ENCODE measurements around the gene CAGE1.

GRCh38 chr6:7313505-7314165 lies 75.9 kb downstream of the CAGE1 start:
- TF ChIP-seq CTCF (IDR thresholded peaks at IDR 0.05) (no peak), ZFX (IDR thresholded peaks at IDR 0.05; ENCODE audit: borderline replicate concordance) (no peak)
